HEK293 (cell line): ENCODE results near the gene CLMN.

Experiments
- CTCF ChIA-PET: fragments of 350-600 bp; formaldehyde crosslinking; extraction: SDS; loops from one replicate; lab custom pipeline; 2021; ENCODE audit warnings: antibody characterized with exemption; lab: Yijun Ruan, JAX
- POLR2A ChIA-PET: fragments of 300-600 bp; formaldehyde crosslinking; extraction: SDS; loops from one replicate; lab custom pipeline; 2020; ENCODE audit warnings: antibody characterized with exemption, inconsistent platforms; lab: Yijun Ruan, JAX
- H3K27ac ChIP-seq: fragments of 200-500 bp; sonication (Bioruptor generic); 2 replicates; pipeline ENCODE4 v1.5.1; 2014; ENCODE audit warnings: low read depth, low read length, control low read depth, inconsistent platforms; ENCODE audit errors: extremely low read depth
- H3K36me3 ChIP-seq, 2 experiments: fragments of 200-500 bp in 1 of 2; sonication (Bioruptor generic) in 1 of 2; 1 replicate in 1 of 2; 2 replicates in 1 of 2; pipeline ENCODE4 v1.5.1; 2014 to 2017; ENCODE audit warnings: inconsistent platforms in 2 of 2, low read length in 2 of 2; ENCODE audit not compliant: control insufficient read depth in 2 of 2, insufficient read depth in 1 of 2
- H3K4me1 ChIP-seq: fragments of 200-500 bp; sonication (Bioruptor generic); 2 replicates; pipeline ENCODE4 v1.5.1; 2014; ENCODE audit warnings: mild to moderate bottlenecking, low read length, inconsistent platforms; ENCODE audit not compliant: control insufficient read depth, insufficient read depth
- H3K4me3 ChIP-seq: 2 replicates; pipeline ENCODE4 v1.5.1; 2011; ENCODE audit warnings: low read depth, mild to moderate bottlenecking, control low read depth, low read length, moderate library complexity
- H3K9me3 ChIP-seq: fragments of 200-500 bp; sonication (Bioruptor generic); 2 replicates; pipeline ENCODE4 v1.5.1; 2014; ENCODE audit warnings: low read depth, low read length, inconsistent platforms; ENCODE audit not compliant: control insufficient read depth, insufficient read depth
- HIC1 ChIP-seq: fragments of 450-650 bp; formaldehyde crosslinking; IDR thresholded peaks from 2 replicates; pipeline ENCODE4 v1.5.1; 2016; ENCODE audit warnings: missing biosample characterization, missing genetic modification characterization
- KLF1 ChIP-seq: fragments of 450-650 bp; formaldehyde crosslinking; IDR thresholded peaks from 2 replicates; pipeline ENCODE4 v1.5.1; 2016; ENCODE audit warnings: missing biosample characterization, missing genetic modification characterization
- OVOL3 ChIP-seq: fragments of 450-650 bp; formaldehyde crosslinking; IDR thresholded peaks from 2 replicates; pipeline ENCODE4 v1.5.1; 2016; ENCODE audit warnings: missing biosample characterization, missing genetic modification characterization
- SCRT1 ChIP-seq: fragments of 450-650 bp; formaldehyde crosslinking; IDR thresholded peaks from 2 replicates; pipeline ENCODE4 v1.5.1; 2016; ENCODE audit warnings: missing biosample characterization, missing genetic modification characterization, borderline replicate concordance
- ZFP37 ChIP-seq: fragments of 450-650 bp; formaldehyde crosslinking; IDR thresholded peaks from 2 replicates; pipeline ENCODE4 v1.5.1; 2016; ENCODE audit warnings: missing biosample characterization, missing genetic modification characterization
- ZFP41 ChIP-seq: fragments of 450-650 bp; formaldehyde crosslinking; IDR thresholded peaks from 2 replicates; pipeline ENCODE4 v1.5.1; 2016; ENCODE audit warnings: missing biosample characterization, missing genetic modification characterization, borderline replicate concordance
- ZFP69B ChIP-seq: fragments of 450-650 bp; formaldehyde crosslinking; IDR thresholded peaks from 2 replicates; pipeline ENCODE4 v1.5.1; 2016; ENCODE audit warnings: missing biosample characterization, missing genetic modification characterization
- ZNF121 ChIP-seq: fragments of 450-650 bp; formaldehyde crosslinking; IDR thresholded peaks from 2 replicates; pipeline ENCODE4 v1.5.1; 2016; ENCODE audit warnings: missing biosample characterization, missing genetic modification characterization
- ZNF132 ChIP-seq: fragments of 450-650 bp; formaldehyde crosslinking; IDR thresholded peaks from 2 replicates; pipeline ENCODE4 v1.5.1; 2017; ENCODE audit warnings: missing biosample characterization, missing genetic modification characterization, borderline replicate concordance
- ZNF184 ChIP-seq: fragments of 450-650 bp; IDR thresholded peaks from 2 replicates; pipeline ENCODE4 v1.5.1; 2018; ENCODE audit warnings: missing biosample characterization, mild to moderate bottlenecking, missing genetic modification characterization
- ZNF211 ChIP-seq: fragments of 450-650 bp; formaldehyde crosslinking; IDR thresholded peaks from 2 replicates; pipeline ENCODE4 v1.5.1; 2016; ENCODE audit warnings: low read depth, missing biosample characterization, missing genetic modification characterization
- ZNF223 ChIP-seq: fragments of 450-650 bp; formaldehyde crosslinking; IDR thresholded peaks from 2 replicates; pipeline ENCODE4 v1.5.1; 2016; ENCODE audit warnings: missing biosample characterization, missing genetic modification characterization
- ZNF302 ChIP-seq: fragments of 450-650 bp; formaldehyde crosslinking; IDR thresholded peaks from 2 replicates; pipeline ENCODE4 v1.5.1; 2016; ENCODE audit warnings: missing biosample characterization, missing genetic modification characterization, low read depth
- ZNF398 ChIP-seq: fragments of 450-650 bp; formaldehyde crosslinking; IDR thresholded peaks from 2 replicates; pipeline ENCODE4 v1.5.1; 2017; ENCODE audit warnings: missing biosample characterization, missing genetic modification characterization
- ZNF416 ChIP-seq: fragments of 450-650 bp; formaldehyde crosslinking; IDR thresholded peaks from 2 replicates; pipeline ENCODE4 v1.5.1; 2016; ENCODE audit warnings: missing biosample characterization, missing genetic modification characterization
- ZNF423 ChIP-seq: fragments of 450-650 bp; formaldehyde crosslinking; IDR thresholded peaks from 2 replicates; pipeline ENCODE4 v1.5.1; 2016; ENCODE audit warnings: missing biosample characterization, missing genetic modification characterization
- ZNF48 ChIP-seq: fragments of 450-650 bp; formaldehyde crosslinking; IDR thresholded peaks from 2 replicates; pipeline ENCODE4 v1.5.1; 2016; ENCODE audit warnings: missing biosample characterization, missing genetic modification characterization
- ZNF529 ChIP-seq: fragments of 450-650 bp; formaldehyde crosslinking; IDR thresholded peaks from 2 replicates; pipeline ENCODE4 v1.5.1; 2017; ENCODE audit warnings: missing genetic modification characterization, missing biosample characterization; ENCODE audit not compliant: insufficient replicate concordance
- ZNF555 ChIP-seq: fragments of 450-650 bp; formaldehyde crosslinking; conservative IDR thresholded peaks from 2 replicates; pipeline ENCODE4 v1.5.1; 2017; ENCODE audit warnings: missing biosample characterization, mild to moderate bottlenecking, missing genetic modification characterization, inconsistent platforms
- ZNF558 ChIP-seq: fragments of 450-650 bp; formaldehyde crosslinking; IDR thresholded peaks from 2 replicates; pipeline ENCODE4 v1.5.1; 2016; ENCODE audit warnings: missing biosample characterization, missing genetic modification characterization
- ZNF610 ChIP-seq: fragments of 450-650 bp; formaldehyde crosslinking; IDR thresholded peaks from 2 replicates; pipeline ENCODE4 v1.5.1; 2016; ENCODE audit warnings: missing biosample characterization, missing genetic modification characterization, borderline replicate concordance
- ZNF677 ChIP-seq: fragments of 450-650 bp; IDR thresholded peaks from 2 replicates; pipeline ENCODE4 v1.5.0; 2018; ENCODE audit warnings: missing biosample characterization, mild to moderate bottlenecking, missing genetic modification characterization, moderate library complexity
- ZNF701 ChIP-seq: fragments of 450-650 bp; formaldehyde crosslinking; IDR thresholded peaks from 2 replicates; pipeline ENCODE4 v1.5.1; 2016; ENCODE audit warnings: missing biosample characterization, missing genetic modification characterization
- ZNF785 ChIP-seq: fragments of 450-650 bp; formaldehyde crosslinking; IDR thresholded peaks from 2 replicates; pipeline ENCODE4 v1.5.1; 2016; ENCODE audit warnings: missing biosample characterization, missing genetic modification characterization
- ZNF837 ChIP-seq: fragments of 450-650 bp; formaldehyde crosslinking; IDR thresholded peaks from 2 replicates; pipeline ENCODE4 v1.5.1; 2016; ENCODE audit warnings: missing biosample characterization, missing genetic modification characterization
- TF ChIP-seq, protein P1 (sequence below): fragments of 450-650 bp; formaldehyde crosslinking; IDR thresholded peaks from 2 replicates; pipeline ENCODE4 v1.5.1; 2016; ENCODE audit warnings: missing biosample characterization, missing genetic modification characterization
- TF ChIP-seq, protein P2 (sequence below): fragments of 450-650 bp; formaldehyde crosslinking; IDR thresholded peaks from 2 replicates; pipeline ENCODE4 v1.5.1; 2016; ENCODE audit warnings: missing biosample characterization, missing genetic modification characterization
- TF ChIP-seq, protein P3 (sequence below): fragments of 450-650 bp; formaldehyde crosslinking; IDR thresholded peaks from 2 replicates; pipeline ENCODE4 v1.5.1; 2016; ENCODE audit warnings: missing biosample characterization, missing genetic modification characterization, low read depth
- TF ChIP-seq, protein P4 (sequence below): fragments of 450-650 bp; formaldehyde crosslinking; IDR thresholded peaks from 2 replicates; pipeline ENCODE4 v1.5.1; 2016; ENCODE audit warnings: missing biosample characterization, missing genetic modification characterization

Gene CLMN

DNA sequence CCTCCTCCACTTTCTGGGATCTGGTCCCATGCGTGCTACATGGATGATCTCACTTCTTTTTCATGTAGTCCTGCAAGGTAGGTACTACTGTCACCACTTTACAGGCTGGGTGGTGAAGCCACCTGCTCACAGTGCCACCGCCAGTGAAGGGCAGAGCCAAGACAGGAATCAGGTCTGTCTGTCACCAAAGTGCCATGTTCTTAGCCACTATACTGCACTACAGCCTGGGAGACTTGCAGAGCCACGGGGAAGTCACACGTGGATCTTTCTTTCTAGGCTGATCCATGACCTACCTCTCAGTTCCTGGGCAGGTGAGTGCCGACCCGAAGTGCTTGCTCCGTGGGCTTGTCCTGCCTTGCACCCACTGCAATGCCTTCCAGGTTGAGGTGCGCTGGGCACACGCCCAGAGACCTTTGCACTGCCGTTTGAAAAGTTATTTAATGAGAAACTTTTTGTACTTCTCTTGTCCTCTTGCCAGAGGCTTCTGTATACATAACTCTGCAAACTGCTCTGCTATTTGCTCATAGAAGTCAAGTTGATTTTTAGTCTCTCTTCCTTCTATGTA lies 19.7 kb upstream of the CLMN start:
- Histone ChIP-seq H3K4me3 (no peak overlapping the region), H3K36me3 (no peaks in the 10 kb centered on the region), H3K4me1 (no peaks in the 10 kb centered on the region), H3K27ac (no peak overlapping the region), H3K9me3 (no peaks in the 10 kb centered on the region)
- ChIA-PET CTCF (no interaction called here), POLR2A (no interaction called here)
- TF ChIP-seq OVOL3 (tag by site-specific recombination) (no peak), ZNF677 (tag by site-specific recombination) (no peak), SCRT1 (no peak), ZNF416 (no peak), ZNF184 (tag by site-specific recombination) (no peak), ZNF529 (tag by site-specific recombination) (no peak), ZNF555 (tag by site-specific recombination) (no peak), ZNF398 (tag by site-specific recombination) (no peak), ZNF223 (no peak), ZNF837 (tag by site-specific recombination) (no peak), ZNF302 (tag by site-specific recombination) (no peak), ZFP69B (tag by site-specific recombination) (no peak), ZNF48 (tag by site-specific recombination) (no peak), ZNF211 (tag by site-specific recombination) (no peak)
- TF ChIP-seq, protein P1, sequence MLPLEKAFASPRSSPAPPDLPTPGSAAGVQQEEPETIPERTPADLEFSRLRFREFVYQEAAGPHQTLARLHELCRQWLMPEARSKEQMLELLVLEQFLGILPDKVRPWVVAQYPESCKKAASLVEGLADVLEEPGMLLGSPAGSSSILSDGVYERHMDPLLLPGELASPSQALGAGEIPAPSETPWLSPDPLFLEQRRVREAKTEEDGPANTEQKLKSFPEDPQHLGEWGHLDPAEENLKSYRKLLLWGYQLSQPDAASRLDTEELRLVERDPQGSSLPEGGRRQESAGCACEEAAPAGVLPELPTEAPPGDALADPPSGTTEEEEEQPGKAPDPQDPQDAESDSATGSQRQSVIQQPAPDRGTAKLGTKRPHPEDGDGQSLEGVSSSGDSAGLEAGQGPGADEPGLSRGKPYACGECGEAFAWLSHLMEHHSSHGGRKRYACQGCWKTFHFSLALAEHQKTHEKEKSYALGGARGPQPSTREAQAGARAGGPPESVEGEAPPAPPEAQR (tag by site-specific recombination): no peak
- TF ChIP-seq, protein P2, sequence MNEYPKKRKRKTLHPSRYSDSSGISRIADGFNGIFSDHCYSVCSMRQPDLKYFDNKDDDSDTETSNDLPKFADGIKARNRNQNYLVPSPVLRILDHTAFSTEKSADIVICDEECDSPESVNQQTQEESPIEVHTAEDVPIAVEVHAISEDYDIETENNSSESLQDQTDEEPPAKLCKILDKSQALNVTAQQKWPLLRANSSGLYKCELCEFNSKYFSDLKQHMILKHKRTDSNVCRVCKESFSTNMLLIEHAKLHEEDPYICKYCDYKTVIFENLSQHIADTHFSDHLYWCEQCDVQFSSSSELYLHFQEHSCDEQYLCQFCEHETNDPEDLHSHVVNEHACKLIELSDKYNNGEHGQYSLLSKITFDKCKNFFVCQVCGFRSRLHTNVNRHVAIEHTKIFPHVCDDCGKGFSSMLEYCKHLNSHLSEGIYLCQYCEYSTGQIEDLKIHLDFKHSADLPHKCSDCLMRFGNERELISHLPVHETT: no peak

DNA sequence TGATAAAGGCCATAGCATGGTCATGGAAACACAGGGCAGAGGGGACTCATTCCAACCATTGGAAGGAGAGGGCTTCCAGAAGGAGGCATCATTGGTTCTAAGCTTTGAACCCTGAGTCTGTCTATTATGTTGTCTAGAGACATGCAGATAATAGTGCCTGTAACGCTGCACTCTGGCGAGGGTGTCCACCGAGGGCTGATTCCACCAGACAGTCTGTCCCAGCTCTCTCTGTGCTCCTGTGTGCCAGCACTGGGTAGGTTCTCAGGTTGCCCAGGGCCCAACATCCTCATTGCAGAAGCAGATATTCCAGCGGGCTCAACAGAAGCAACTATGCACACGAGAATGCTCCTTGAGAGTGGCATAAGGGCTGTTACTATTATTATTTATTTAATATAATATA lies 18.7 kb upstream of the CLMN start:
- ChIA-PET CTCF (no interaction called here), POLR2A (interaction anchor here (0.6 kb wide), 1 partner anchor 93 kb away, joined by 3 read pairs; no protein-coding TSS in a partner anchor)
- Histone ChIP-seq H3K36me3 (no peaks in the 10 kb centered on the region), H3K4me1 (no peaks in the 10 kb centered on the region), H3K4me3 (no peak overlapping the region), H3K9me3 (no peaks in the 10 kb centered on the region), H3K27ac (no peak overlapping the region)
- TF ChIP-seq KLF1 (no peak), ZNF610 (tag by site-specific recombination) (no peak), ZNF701 (tag by site-specific recombination) (no peak), ZNF558 (tag by site-specific recombination) (no peak), HIC1 (no peak), ZNF132 (tag by site-specific recombination) (no peak), ZNF785 (tag by site-specific recombination) (no peak), ZNF121 (no peak), ZFP37 (tag by site-specific recombination) (no peak), ZNF423 (tag by site-specific recombination) (no peak), ZFP41 (tag by site-specific recombination) (no peak)
- TF ChIP-seq, protein P3, sequence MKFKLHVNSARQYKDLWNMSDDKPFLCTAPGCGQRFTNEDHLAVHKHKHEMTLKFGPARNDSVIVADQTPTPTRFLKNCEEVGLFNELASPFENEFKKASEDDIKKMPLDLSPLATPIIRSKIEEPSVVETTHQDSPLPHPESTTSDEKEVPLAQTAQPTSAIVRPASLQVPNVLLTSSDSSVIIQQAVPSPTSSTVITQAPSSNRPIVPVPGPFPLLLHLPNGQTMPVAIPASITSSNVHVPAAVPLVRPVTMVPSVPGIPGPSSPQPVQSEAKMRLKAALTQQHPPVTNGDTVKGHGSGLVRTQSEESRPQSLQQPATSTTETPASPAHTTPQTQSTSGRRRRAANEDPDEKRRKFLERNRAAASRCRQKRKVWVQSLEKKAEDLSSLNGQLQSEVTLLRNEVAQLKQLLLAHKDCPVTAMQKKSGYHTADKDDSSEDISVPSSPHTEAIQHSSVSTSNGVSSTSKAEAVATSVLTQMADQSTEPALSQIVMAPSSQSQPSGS (tag by site-specific recombination): no peak
- TF ChIP-seq, protein P4, sequence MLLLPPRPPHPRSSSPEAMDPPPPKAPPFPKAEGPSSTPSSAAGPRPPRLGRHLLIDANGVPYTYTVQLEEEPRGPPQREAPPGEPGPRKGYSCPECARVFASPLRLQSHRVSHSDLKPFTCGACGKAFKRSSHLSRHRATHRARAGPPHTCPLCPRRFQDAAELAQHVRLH: no peak
